GM10266 (cell line): ENCODE results near the gene DNAJC2.

Source experiments
- DNase-seq: peaks from one replicate; pipeline ENCODE4 v3.0.0; 2012; ENCODE audit errors: extremely low spot score
- TF ChIP-seq, protein P1 (sequence below): IDR thresholded peaks from 2 replicates; pipeline ENCODE4 v1.5.1; 2012; ENCODE audit warnings: mild to moderate bottlenecking, low read depth; ENCODE audit not compliant: control insufficient read depth, insufficient read depth; ENCODE audit errors: missing control alignments

DNAJC2 gene

DNA sequence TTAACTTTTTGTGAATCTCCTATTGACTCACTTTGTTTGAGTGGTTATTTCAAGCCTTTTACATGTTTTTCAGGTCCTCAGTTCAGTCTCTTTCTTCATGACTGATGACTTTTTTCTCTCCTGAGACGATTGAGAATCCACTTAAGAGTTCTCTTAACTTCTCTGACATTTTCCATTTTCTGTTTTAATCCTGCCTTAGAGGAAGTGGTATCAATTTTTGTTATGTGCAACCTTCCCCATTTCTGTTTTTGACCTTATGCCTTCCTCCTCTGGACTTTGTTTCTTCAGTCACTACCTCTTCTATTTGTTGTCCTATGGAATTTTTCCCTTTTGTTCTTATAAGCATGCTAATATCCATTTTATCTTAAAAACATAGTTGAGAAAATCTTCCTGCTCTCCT, 5.2 kb upstream of the DNAJC2 start:
- TF ChIP-seq, protein P1, sequence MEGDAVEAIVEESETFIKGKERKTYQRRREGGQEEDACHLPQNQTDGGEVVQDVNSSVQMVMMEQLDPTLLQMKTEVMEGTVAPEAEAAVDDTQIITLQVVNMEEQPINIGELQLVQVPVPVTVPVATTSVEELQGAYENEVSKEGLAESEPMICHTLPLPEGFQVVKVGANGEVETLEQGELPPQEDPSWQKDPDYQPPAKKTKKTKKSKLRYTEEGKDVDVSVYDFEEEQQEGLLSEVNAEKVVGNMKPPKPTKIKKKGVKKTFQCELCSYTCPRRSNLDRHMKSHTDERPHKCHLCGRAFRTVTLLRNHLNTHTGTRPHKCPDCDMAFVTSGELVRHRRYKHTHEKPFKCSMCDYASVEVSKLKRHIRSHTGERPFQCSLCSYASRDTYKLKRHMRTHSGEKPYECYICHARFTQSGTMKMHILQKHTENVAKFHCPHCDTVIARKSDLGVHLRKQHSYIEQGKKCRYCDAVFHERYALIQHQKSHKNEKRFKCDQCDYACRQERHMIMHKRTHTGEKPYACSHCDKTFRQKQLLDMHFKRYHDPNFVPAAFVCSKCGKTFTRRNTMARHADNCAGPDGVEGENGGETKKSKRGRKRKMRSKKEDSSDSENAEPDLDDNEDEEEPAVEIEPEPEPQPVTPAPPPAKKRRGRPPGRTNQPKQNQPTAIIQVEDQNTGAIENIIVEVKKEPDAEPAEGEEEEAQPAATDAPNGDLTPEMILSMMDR, result no peak
- DNase-seq, result no peak

DNA sequence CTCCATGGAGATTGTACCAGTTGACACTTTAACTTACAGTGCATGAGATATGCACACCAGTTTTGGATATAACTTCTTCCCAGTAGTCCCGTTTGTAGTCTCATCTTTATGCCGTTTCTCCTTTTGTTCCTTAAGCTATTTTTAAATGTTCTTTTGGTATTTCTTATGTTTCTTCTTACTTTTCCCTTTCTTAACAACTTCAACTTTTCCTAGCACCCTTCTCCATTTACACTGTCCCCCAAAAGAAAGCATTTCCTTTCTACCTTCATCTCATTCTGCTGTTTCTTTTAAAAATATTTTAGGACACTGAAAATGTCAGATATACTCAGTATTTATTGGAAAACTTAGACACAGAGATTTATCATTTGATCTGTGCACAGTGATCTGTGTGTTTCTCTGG, 4.4 kb upstream of the DNAJC2 start:
- DNase-seq, result no peak
- TF ChIP-seq, protein P1, result no peak

DNA sequence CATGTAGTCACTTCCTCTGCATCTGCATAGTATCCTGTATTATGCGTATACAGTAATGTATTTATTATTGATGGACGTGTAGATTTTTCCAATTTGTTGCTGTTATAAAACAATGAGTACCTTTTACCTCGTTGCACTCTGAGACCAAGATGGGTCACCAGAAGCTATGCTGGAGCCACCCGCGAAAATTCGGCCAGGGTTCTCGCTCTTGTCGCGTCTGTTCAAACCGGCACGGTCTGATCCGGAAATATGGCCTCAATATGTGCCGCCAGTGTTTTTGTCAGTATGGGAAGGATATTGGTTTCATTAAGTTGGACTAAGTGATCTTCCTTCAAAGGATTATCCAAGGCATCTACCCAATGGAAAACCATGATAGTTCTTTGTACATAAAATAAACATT, 3.9 kb upstream of the DNAJC2 start:
- DNase-seq, result no peak
- TF ChIP-seq, protein P1, result no peak

DNA sequence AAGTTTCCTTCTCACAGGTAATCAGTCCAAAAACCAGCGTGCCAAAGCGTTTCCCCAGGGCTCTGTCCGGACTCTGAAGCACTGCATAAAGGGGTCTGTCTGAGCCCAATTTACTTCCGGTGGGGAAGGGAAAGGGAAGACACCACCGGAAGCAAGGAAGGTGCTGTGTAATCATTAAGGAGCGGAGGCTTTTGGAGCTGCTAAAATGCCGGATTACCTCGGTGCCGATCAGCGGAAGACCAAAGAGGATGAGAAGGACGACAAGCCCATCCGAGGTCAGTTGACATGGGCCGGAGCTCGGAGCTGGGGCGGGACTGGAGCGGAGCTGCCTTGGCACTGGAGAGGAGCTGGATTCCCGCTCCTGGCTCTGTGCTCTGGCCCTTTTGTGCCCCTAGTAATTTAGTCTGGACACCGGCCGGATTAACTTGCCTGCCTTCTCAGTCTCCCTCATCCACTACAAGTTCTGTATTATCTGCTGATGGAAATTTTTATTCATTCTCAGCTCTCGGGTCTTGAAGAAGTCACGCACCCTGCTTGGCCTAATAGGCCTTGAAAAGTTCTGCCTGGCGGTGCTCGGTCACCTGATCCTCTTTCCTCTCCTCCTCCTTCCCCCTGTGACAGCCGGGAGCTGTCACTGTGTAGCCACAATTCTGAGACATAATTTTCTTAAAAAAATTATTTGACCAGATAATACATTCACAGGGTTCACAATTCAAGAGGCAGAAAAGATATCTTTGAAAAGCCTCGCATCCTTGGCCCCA, 3.1 kb upstream of the DNAJC2 start, which contains the start of gene PSMC2:
TSS of gene PSMC2 (plus strand) at position 137 of the 761 bp plus-strand sequence. CDS start at position 206, 69 bp downstream.
- peak; percentile 77 for DNase-seq
- TF ChIP-seq, protein P1, result no peak

DNA sequence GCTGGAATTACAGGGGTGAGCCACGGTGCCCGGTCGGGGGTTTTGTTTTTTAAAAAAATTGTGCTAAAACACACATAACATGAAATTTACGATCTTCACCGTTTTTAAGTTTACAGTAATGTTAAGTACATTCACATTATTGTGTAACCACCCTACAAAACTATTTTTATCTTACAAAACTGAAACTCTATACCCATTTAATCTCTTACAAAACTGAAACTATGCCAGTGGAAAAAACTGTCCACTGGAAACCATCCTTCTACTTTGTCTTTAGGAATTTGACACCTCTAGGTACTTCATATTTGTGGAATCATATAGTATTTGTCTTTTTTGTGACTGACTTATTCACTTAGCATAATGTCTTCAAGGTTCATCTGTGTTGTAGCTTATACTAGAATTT, 1.8 kb upstream of the DNAJC2 start:
- TF ChIP-seq, protein P1, result no peak

DNA sequence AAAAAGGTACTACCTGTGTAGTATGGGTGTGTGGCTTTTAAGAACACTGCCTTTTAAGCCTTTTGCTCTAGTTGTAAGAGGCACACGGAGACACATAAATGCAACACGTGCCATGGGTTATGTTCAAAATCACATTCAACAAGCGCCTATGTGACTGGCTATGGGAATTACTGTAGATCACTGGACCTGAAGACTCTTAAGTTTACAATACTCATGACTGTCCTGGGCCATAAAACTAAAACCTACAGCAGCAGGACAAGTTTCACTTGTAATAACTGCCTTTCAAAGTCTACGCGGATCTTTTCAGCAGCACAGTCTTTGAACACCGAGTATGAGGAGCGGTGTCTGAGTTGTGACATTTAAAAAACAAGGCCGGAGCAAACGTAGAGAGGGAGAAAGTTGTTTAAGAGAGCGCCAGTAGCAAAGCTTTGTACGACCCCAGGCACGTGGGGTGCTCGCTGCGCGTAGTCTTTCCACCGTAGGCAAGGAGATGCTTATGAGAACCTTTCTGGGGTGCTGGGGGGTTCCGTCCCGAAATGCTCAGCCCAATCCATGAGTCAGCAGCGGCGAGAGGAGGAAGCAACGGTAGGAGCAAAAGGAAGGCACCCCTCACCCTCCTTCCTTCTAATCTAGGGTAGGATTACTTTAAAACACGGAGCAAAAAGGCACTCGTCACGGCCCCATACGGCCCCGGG, 662 bp downstream of the DNAJC2 start:
- DNase-seq, result peak; percentile 20
- TF ChIP-seq, protein P1, result no peak

More for the DNA sequence above, 1.8 kb upstream of the DNAJC2 start:
- DNase-seq, result no peak

DNA sequence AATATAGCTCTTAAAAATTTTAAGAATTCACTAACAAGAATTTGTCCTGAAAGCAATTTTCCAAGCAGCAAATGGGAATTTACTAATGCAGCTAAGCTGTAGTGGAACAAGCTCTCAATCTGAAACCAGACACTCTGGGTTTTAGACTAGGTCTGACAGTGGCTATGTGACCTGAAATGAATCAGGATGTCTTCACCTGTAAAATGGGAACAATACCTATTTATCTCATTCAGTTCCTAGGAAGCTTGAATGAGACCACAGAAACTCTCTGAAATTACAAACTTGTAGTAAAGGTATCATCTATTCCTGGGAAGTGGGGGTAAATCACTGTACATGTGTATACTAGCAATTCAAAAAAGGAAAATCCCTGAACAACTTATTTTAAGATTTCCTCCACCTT, 1.2 kb downstream of the DNAJC2 start:
- DNase-seq, result no peak

More for the DNA sequence above, 1.2 kb downstream of the DNAJC2 start:
- TF ChIP-seq, protein P1, result no peak
